Measurements from ENCODE around the gene FBP1.

DNA sequence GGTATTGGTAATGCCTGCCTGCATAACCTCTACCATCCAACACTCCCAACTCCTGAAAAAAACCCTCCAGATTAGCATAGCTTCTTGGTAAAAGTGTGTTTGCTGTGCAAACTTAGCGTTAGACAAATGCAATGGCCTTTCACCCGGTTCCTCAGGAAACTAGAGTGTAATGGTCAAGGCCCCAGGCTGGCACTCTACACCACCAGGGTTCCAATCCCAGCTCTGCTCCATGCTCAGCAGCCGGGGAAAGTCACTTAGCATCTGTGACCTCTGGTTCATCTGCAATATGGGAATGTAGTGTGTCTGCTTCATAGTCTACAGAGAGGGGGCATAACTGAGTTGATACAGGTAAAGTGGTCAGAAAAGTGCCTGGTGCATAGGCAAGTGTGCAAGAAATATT, 9.0 kb downstream of the FBP1 start:
- TF ChIP-seq SNAI2 (CRISPR knock-in tag; IDR thresholded peaks at IDR 0.05) (no peak), BACH2 (CRISPR knock-in tag; IDR thresholded peaks at IDR 0.05; ENCODE audit: borderline replicate concordance) (no peak)
- TF ChIP-seq, protein P1, sequence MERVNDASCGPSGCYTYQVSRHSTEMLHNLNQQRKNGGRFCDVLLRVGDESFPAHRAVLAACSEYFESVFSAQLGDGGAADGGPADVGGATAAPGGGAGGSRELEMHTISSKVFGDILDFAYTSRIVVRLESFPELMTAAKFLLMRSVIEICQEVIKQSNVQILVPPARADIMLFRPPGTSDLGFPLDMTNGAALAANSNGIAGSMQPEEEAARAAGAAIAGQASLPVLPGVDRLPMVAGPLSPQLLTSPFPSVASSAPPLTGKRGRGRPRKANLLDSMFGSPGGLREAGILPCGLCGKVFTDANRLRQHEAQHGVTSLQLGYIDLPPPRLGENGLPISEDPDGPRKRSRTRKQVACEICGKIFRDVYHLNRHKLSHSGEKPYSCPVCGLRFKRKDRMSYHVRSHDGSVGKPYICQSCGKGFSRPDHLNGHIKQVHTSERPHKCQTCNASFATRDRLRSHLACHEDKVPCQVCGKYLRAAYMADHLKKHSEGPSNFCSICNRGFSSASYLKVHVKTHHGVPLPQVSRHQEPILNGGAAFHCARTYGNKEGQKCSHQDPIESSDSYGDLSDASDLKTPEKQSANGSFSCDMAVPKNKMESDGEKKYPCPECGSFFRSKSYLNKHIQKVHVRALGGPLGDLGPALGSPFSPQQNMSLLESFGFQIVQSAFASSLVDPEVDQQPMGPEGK (CRISPR knock-in tag; IDR thresholded peaks at IDR 0.05; ENCODE audit: borderline replicate concordance): no peak
- TF ChIP-seq, protein P2, sequence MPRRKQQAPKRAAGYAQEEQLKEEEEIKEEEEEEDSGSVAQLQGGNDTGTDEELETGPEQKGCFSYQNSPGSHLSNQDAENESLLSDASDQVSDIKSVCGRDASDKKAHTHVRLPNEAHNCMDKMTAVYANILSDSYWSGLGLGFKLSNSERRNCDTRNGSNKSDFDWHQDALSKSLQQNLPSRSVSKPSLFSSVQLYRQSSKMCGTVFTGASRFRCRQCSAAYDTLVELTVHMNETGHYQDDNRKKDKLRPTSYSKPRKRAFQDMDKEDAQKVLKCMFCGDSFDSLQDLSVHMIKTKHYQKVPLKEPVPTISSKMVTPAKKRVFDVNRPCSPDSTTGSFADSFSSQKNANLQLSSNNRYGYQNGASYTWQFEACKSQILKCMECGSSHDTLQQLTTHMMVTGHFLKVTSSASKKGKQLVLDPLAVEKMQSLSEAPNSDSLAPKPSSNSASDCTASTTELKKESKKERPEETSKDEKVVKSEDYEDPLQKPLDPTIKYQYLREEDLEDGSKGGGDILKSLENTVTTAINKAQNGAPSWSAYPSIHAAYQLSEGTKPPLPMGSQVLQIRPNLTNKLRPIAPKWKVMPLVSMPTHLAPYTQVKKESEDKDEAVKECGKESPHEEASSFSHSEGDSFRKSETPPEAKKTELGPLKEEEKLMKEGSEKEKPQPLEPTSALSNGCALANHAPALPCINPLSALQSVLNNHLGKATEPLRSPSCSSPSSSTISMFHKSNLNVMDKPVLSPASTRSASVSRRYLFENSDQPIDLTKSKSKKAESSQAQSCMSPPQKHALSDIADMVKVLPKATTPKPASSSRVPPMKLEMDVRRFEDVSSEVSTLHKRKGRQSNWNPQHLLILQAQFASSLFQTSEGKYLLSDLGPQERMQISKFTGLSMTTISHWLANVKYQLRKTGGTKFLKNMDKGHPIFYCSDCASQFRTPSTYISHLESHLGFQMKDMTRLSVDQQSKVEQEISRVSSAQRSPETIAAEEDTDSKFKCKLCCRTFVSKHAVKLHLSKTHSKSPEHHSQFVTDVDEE (CRISPR knock-in tag; IDR thresholded peaks at IDR 0.05): no peak

All from SK-N-SH treated with all-trans-retinoic acid at 6 μM for 48 hours (cell line).